Bone marrow (tissue), 2 donors: ENCODE results near the gene LRRC51.

ENCODE experiments used
- DNase-seq, 2 donors: peaks; one replicate each; lab custom pipeline; 2025; lab: John Stamatoyannopoulos, UW

LRRC51 gene

GRCh38 chr11:72080326-72081183 lies at the start of gene LRRC51, which contains the start of gene NUMA1:
Gene LRRC51 (plus strand): TSS chr11:72080850. CDS start chr11:72089084, 8,234 bp downstream.
Gene NUMA1 (minus strand): TSS chr11:72080542. CDS start chr11:72035943, 44,599 bp downstream.
- DNase-seq, result peak; percentile 84 to 100

GRCh38 chr11:72036687-72037086 lies 44.0 kb upstream of the LRRC51 start:
- DNase-seq, result no peak

GRCh38 chr11:72037554-72038311 lies 42.9 kb upstream of the LRRC51 start:
- DNase-seq, result no peak

GRCh38 chr11:72038491-72038890 lies 42.2 kb upstream of the LRRC51 start:
- no peak for DNase-seq

- no peak for DNase-seq
These were observed 41.4 kb upstream of the LRRC51 start for GRCh38 chr11:72039031-72039855.

GRCh38 chr11:72039856-72040401 lies 40.7 kb upstream of the LRRC51 start:
- no peak for DNase-seq

GRCh38 chr11:72040491-72041363 lies 39.9 kb upstream of the LRRC51 start:
- peak; percentile 64 to 90 for DNase-seq

- peak; percentile 50 to 57 for DNase-seq
These were observed 39.1 kb upstream of the LRRC51 start for GRCh38 chr11:72041364-72042063.

- no peak for DNase-seq
These were observed 38.4 kb upstream of the LRRC51 start for GRCh38 chr11:72042064-72042745.

- DNase-seq, result no peak
These were observed 34.8 kb upstream of the LRRC51 start for GRCh38 chr11:72045849-72046248.

GRCh38 chr11:72048766-72049460 lies 31.7 kb upstream of the LRRC51 start:
- DNase-seq, result no peak

GRCh38 chr11:72058416-72059034 lies 22.1 kb upstream of the LRRC51 start:
- DNase-seq, result no peak

GRCh38 chr11:72061739-72062396 lies 18.8 kb upstream of the LRRC51 start:
- DNase-seq, result no peak

- no peak for DNase-seq
These were observed 13.8 kb upstream of the LRRC51 start for GRCh38 chr11:72066855-72067254.

GRCh38 chr11:72067266-72067665 lies 13.4 kb upstream of the LRRC51 start:
- no peak for DNase-seq

GRCh38 chr11:72067676-72068075 lies 13.0 kb upstream of the LRRC51 start:
- no peak for DNase-seq

GRCh38 chr11:72069200-72069599 lies 11.4 kb upstream of the LRRC51 start:
- no peak for DNase-seq

- peak; percentile 16 to 56 for DNase-seq
These were observed 10.8 kb upstream of the LRRC51 start for GRCh38 chr11:72069787-72070251.
